Calu3 (cell line): ENCODE results near the gene COX7A2. TPM values are rescaled to one million over a fixed set of nuclear protein-coding genes. Genes with fewer than 3 reads are reported as not detected.

Experiments
- BruUV-seq: library from RNA; stranded (reverse); fragments of 400-500 nt; replicated peaks from 2 replicates; lab custom pipeline; 2021; lab: Mats Ljungman, UMichigan
- CTCF ChIA-PET: fragments of 300-600 bp; sonication (Branson Sonifier 250); formaldehyde crosslinking; loops from one replicate; lab custom pipeline; 2022; ENCODE audit warnings: antibody characterized with exemption; lab: Charles Lee
- DNase-seq: peaks from one replicate; pipeline ENCODE4 v3.0.0; 2022
- H3K27ac Mint-ChIP-seq: one replicate; pipeline ENCODE4 v1.8.0; 2022; ENCODE audit warnings: mixed read lengths; ENCODE audit not compliant: unreplicated experiment
- H3K27me3 Mint-ChIP-seq: one replicate; pipeline ENCODE4 v1.8.0; 2022; ENCODE audit warnings: mixed read lengths; ENCODE audit not compliant: unreplicated experiment
- H3K36me3 Mint-ChIP-seq: one replicate; pipeline ENCODE4 v1.8.0; 2022; ENCODE audit warnings: mild to moderate bottlenecking, moderate library complexity, mixed read lengths; ENCODE audit not compliant: insufficient read depth, unreplicated experiment
- H3K4me1 Mint-ChIP-seq: one replicate; pipeline ENCODE4 v1.8.0; 2022; ENCODE audit warnings: mild to moderate bottlenecking, low read depth, mixed read lengths; ENCODE audit not compliant: unreplicated experiment
- H3K4me3 Mint-ChIP-seq: one replicate; pipeline ENCODE4 v1.8.0; 2022; ENCODE audit warnings: mild to moderate bottlenecking, low read depth, moderate library complexity, mixed read lengths; ENCODE audit not compliant: unreplicated experiment
- H3K9me3 Mint-ChIP-seq: one replicate; pipeline ENCODE4 v1.8.0; 2022; ENCODE audit warnings: low read depth, mixed read lengths; ENCODE audit not compliant: unreplicated experiment
- intact Hi-C: fragments of 100-400 bp; cut with micrococcal nuclease; formaldehyde crosslinking; loops from one replicate; pipeline ENCODE4 v1.10.0; 2022; ENCODE audit not compliant: unreplicated experiment
- total RNA-seq: library from RNA; stranded (reverse); gene quantifications from 2 replicates; pipeline ENCODE4 v1.2.3, GENCODE V29; 2022
- TF ChIP-seq, protein P1 (sequence below): fragments of 200-600 bp; IDR thresholded peaks from one replicate; pipeline ENCODE4 v1.8.0; 2022; ENCODE audit warnings: antibody characterized with exemption; ENCODE audit not compliant: unreplicated experiment

Gene COX7A2
- total RNA-seq, 1 experiment from 2014 or later: 459 TPM

DNA sequence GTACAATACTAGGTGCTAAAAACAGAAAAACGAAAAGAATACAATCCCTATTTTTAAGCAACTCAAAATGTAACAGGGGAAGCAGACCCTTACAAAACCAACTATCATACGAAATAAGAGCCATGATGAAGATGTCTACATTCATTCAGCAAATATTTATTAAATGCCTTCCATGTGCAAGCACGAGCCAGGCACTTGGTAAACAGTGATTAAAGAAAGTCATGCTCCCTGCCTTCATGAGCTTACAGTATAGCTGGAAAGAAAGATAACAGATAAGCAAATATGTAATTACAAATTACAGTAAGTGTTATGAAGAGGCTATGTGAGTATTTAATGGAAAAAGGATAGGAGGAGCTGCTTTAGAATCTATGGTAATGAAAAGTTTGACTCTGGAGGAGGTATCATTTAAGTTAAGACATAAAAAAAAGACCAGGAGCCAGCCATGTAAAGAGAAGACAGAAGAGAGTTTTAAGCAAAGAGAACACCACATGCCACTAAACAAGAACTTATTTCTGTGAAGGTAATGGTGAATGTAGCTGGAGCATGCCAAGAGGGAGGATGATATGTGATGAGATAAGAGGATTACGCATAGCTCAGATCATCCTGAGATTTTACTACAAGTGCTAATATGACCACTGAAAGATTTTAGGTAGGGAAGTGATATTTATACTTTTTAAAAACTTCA, 19.3 kb upstream of the COX7A2 start:
- CTCF ChIA-PET: interaction anchor here (0.6 kb wide), 1 partner anchor 1652 kb away, joined by 3 read pairs; no protein-coding TSS in a partner anchor
- H3K36me3 Mint-ChIP-seq: no peaks in the 10 kb centered on the region
- intact Hi-C loops: no loop called here
- no peaks in the 10 kb centered on the region for H3K27me3 Mint-ChIP-seq
- H3K27ac Mint-ChIP-seq: no peak overlapping the region
- no peaks in the 10 kb centered on the region for H3K4me1 Mint-ChIP-seq
- no TSS peak for BruUV-seq
- H3K9me3 Mint-ChIP-seq: no peaks in the 10 kb centered on the region
- H3K4me3 Mint-ChIP-seq: no peak overlapping the region
- DNase-seq: no peak
- TF ChIP-seq, protein P1, sequence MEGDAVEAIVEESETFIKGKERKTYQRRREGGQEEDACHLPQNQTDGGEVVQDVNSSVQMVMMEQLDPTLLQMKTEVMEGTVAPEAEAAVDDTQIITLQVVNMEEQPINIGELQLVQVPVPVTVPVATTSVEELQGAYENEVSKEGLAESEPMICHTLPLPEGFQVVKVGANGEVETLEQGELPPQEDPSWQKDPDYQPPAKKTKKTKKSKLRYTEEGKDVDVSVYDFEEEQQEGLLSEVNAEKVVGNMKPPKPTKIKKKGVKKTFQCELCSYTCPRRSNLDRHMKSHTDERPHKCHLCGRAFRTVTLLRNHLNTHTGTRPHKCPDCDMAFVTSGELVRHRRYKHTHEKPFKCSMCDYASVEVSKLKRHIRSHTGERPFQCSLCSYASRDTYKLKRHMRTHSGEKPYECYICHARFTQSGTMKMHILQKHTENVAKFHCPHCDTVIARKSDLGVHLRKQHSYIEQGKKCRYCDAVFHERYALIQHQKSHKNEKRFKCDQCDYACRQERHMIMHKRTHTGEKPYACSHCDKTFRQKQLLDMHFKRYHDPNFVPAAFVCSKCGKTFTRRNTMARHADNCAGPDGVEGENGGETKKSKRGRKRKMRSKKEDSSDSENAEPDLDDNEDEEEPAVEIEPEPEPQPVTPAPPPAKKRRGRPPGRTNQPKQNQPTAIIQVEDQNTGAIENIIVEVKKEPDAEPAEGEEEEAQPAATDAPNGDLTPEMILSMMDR: no peak

- intact Hi-C loops: no loop called here
Measured at GRCh38 chr6:75261299-75261698, 17.7 kb upstream of the COX7A2 start.

GRCh38 chr6:75257343-75258087, 13.9 kb upstream of the COX7A2 start:
- intact Hi-C loops: no loop called here
- no peaks in the 10 kb centered on the region for H3K9me3 Mint-ChIP-seq
- no peak for DNase-seq
- TF ChIP-seq, protein P1: no peak
- CTCF ChIA-PET: interaction anchor here (0.7 kb wide), 1 partner anchor 296 kb away, joined by 3 read pairs; no protein-coding TSS in a partner anchor
- H3K4me1 Mint-ChIP-seq: no peaks in the 10 kb centered on the region
- H3K4me3 Mint-ChIP-seq: no peak overlapping the region
- no peaks in the 10 kb centered on the region for H3K27me3 Mint-ChIP-seq
- H3K36me3 Mint-ChIP-seq: no peaks in the 10 kb centered on the region
- BruUV-seq: no TSS peak
- no peak overlapping the region for H3K27ac Mint-ChIP-seq

More at GRCh38 chr6:75261299-75261698, 17.7 kb upstream of the COX7A2 start:
- Mint-ChIP-seq H3K27ac (no peak overlapping the region), H3K9me3 (no peaks in the 10 kb centered on the region), H3K4me1 (no peaks in the 10 kb centered on the region), H3K27me3 (no peaks in the 10 kb centered on the region), H3K4me3 (no peak overlapping the region), H3K36me3 (no peaks in the 10 kb centered on the region)
- no TSS peak for BruUV-seq
- TF ChIP-seq, protein P1: no peak
- CTCF ChIA-PET: no interaction called here
- DNase-seq: no peak

DNA sequence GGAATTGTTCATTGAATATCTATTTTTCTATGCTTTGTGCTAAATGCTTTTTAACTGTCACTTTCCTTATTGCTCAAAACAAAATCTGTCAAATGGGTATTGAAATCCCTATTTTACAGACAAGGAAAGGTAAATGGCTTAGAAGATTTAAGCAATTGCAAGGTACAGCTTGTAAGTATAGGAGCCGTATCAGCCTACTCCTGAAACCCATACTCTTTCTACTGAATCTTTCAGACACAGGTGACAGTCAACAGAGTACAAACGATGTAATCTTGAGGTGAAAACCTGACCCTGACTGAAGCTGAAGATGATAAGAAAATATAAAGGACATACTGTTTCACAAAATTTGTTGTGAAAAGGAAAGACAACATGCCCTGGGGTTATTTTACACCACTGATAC, 7.0 kb upstream of the COX7A2 start:
- no peak overlapping the region for H3K27ac Mint-ChIP-seq
- intact Hi-C loops: no loop called here
- H3K4me1 Mint-ChIP-seq: no peaks in the 10 kb centered on the region
- DNase-seq: no peak
- H3K36me3 Mint-ChIP-seq: peaks cover 3% of the 10 kb centered on the region
- TF ChIP-seq, protein P1: no peak
- no peaks in the 10 kb centered on the region for H3K27me3 Mint-ChIP-seq
- CTCF ChIA-PET: no interaction called here
- no peaks in the 10 kb centered on the region for H3K9me3 Mint-ChIP-seq
- no peak overlapping the region for H3K4me3 Mint-ChIP-seq
- no TSS peak for BruUV-seq
